HG03354 (cell line): ENCODE results near the gene CCM2L.

Source experiments
- ATAC-seq: cut with Tn5 transposase; IDR thresholded peaks from one replicate; pipeline ENCODE4 v1.9.1; 2021; ENCODE audit warnings: mild to moderate bottlenecking; ENCODE audit not compliant: unreplicated experiment, poor library complexity, severe bottlenecking

The CCM2L gene

DNA sequence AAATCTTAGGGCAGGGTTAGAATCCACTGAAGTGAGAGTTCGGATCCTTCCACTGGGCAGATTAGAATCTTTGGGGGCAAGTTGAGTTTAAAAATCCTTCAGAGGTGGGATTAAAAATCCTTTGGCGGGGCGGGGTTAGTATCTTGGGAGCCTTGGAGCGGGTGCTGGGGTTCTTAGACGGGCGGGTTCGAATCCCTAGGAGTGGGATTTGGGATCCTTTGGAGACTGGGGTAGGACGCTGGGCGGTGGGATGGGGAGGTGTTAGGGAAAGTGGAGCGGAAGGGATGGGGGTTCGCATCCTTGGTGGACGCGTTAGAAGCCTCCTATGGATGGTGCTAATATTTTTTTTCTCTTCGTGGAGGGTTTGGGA is 41.5 kb downstream of the CCM2L start:
- ATAC-seq = no peak

DNA sequence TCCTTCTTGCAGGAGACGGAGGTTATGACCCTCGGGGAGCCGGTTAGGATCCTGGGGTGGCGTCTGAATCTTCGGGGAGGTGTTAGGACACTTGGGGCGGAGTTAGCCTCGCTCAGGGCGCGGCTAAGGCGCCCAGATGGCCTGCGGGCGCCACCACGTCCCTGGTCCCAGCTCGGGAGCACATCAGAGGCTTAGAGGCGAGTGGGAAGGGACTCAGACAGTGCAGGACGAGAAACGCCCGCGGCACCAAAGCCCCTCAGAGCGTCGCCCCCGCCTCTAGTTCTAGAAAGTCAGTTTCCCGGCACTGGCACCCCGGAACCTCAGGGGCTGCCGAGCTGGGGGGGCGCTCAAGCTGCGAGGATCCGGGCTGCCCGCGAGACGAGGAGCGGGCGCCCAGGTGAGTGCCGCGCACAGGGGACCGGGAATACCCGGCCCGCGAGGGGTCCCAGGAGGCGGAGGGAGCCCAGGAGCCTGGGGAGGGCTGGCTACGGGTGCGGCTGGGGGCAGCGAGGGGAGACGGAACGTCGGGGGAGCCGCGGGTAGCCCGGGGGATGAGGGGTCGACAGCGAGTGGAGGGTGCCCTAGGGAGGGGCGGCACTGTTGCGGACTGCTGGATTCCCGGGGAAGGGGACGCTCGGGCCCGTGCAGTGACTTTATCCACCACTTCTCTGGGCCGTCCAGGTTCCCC is 42.0 kb downstream of the CCM2L start, which contains the start of gene HCK:
Gene HCK (plus strand): TSS at position 153 of the 688 bp plus-strand sequence.
- ATAC-seq = no peak

DNA sequence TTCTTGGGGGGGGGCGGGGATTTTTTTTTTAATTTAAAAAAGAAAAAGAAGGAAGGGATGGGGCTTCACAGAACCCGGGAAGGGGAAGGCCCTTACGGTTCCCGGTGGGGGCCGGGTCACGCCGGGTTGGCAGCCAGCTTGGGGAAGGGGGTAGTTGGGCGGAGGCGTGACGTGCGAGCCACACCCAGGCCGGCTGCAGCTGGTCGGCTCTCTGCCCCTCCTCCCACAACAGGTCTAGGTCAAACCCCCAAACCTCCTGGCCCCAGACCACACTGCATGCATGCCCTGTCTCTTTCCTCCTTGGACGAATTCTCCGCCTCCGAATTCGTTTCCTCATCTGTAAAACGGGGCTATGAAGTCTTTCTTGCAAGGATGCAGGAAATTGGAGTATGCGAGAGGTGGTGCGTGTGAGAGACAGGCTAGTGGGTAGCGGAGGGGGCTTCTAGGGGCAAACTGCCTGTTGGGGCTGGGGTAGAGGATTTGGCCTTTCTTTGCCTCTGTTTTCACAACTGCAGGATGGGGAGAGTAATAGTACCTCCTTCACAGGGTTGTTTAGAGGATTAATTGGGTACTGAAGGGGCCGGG is 42.6 kb downstream of the CCM2L start:
- no peak for ATAC-seq

DNA sequence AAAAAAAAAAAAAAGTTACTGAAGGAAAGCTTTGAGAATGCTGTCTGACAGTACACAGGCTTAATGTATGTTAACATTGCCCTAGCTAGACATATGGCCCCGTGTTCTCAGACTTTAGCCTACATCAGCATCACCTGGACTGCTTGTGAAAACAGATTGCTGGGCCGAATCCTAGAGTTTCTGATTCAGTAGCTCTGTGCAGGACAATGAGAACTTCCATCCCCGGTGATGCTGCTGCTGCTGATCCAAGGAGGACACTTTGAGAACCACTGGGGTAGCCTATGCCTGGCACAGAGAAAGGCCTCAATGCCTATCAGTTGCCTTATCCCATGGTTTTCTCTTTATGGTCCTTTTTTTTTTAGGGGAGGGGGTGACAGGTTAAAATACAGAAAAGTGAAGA is 43.4 kb downstream of the CCM2L start:
- ATAC-seq = no peak

DNA sequence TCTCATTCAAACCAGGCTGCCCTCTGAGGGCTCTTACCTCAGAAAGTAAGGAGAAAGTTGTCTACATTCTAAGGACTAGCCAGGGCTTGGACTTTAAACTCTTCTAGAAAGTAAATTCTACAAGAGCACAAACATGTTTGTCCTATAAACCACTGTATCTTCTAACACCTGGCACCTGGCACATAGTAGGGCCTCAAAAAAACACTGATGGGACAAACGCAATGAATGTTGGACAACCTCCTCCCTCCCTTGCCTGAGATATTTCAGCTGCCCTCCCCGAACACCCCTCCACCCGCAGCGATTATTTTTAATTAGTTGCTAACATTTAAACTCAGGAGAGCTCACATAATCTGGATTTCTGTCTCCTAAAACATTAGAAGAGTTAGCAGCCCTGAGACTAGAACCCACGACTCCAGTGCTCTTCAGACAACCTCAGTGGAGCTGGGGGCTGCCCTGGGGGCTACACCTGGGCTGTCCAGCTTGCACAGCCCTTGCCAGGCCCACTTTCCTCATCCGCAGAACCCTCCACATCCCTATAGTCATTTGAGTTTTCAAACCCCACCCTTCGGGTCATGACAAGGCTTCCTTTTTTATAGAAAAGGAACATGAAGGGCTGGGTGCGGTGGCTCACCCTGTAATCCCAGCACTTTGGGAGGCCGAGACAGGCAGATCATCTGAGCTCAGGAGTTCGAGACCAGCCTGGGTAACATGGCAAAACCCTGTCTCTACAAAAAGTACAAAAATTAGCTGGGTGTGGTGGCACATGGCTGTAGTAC is 46.7 kb downstream of the CCM2L start:
- no peak for ATAC-seq

DNA sequence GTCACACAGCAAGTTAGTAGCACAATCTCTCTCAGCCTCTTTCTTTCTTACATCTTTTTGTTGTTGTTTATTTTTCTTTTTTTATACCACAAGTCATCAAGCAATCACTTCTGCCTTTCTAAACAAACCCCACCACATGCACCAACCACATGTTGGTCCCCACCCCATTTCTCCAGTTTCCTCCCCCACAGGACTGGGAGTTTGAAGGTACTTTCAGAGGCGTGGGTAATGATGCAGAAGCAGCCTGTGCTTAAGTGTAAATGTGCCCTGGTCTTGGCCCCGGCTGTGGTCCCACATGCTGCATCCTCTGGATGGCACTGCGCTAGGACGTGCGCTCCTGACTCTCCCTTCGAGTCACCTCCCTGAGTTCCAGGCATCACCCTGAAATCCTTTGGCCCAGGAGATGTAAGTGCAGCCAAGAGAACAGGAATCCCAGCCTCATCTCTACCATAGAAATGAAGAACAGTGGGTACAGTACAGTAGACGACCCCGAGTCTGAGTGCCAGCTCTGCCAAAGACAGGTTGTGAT is 47.5 kb downstream of the CCM2L start:
- no peak for ATAC-seq

DNA sequence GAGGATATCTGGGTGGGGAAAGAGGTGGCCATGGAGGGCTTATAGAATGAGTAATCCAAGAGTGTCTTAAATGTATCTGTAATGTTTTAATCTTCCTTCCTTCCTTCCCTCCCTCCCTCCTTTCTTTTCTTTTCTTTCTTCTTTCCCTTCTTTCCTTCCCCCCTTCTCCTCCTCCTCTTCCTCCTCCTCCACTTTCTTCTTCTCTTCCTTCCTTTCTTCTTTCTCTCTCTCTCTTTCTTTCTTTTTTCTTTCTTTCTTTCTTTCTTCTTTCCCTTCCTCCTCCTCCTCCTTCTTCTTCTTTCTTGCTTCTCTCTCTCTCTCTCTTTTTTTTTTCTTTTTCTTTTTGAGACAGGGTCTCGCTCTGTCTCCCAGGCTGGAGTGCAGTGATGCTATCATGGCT is 49.0 kb downstream of the CCM2L start:
- no peak for ATAC-seq

DNA sequence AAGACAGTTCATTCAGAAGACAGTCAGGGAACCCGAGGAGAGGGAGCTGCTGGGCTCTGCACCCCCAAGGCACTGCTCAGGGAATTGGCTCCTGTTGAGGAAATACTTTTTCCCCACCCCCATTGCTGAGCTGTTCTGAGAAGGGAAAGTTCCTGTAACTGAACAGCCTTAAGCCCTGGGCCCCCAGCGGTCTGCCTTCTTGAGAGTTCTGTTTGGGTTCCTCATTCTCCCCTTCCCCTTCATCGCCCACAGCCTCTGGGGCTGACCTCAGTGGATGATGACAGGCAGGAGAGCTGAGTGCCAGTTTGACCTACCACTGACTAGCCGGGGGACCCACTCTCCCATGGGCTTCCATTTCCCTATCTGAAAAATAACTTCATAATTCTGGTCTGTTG is 52.5 kb downstream of the CCM2L start:
- ATAC-seq = no peak

DNA sequence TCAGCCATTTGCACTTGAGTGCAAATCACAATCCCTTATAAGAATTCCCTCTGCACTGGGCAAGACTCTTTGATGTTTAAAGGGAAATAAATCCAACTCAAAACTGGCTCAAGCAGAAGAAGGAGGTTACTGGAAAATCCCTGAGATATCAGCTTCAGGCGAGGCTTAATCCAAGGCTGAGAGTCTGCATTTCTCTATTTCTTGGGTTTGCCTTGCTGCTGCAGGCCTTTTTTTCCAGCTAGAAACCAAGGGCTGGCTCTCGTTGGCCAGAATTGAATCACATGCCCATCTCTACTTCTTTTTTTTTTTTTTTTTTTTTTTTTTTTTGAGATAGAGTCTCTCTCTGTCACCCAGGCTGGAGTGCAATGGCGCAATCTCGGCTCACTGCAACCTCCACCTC is 53.5 kb downstream of the CCM2L start:
- no peak for ATAC-seq

DNA sequence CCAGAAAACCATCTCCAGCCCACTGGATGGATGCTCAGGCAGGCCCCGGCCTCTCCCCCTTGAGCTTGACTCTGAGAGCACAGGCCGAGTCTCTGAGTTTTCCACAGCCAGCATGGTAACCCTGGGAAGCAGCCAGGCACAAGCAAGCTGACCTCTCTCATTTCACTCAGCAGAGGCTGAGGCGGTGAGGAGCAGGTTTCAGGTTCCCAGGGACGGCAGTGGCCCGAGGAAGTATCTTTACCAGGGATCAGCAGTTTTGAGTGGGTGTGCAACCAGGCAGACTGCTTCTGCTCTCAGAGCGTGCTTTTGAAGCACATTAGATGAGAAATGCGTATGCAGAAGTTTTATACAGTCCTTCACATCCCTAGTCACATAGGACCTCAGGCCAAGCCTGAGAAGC is 54.4 kb downstream of the CCM2L start:
- ATAC-seq = no peak

DNA sequence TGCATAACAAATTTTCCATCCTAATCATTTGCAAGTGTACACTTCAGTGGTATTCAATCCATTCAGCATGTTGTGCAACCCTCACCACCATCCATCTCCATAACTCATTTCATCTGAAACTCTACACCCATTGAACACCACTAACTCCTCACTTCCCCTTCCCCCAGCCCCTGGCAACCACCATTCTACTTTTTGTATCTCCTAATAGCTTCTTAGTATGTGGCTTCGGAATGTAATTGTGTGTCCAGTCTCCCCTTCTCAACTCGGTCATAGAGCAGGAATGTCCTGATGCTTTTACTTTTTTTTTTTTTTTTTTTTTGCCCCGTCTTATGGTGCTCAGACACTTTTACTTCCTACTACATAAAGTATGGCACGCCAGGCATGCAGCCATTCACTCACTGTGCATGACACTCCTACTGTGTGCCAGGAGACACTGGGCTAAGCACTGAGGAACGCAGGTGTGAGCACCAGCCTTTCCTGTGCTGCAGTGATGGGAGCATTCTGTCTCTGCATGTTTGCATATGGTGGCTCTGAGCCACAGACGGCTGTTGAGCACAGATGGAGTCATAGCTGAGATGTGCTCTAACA is 57.1 kb downstream of the CCM2L start:
- ATAC-seq = no peak

DNA sequence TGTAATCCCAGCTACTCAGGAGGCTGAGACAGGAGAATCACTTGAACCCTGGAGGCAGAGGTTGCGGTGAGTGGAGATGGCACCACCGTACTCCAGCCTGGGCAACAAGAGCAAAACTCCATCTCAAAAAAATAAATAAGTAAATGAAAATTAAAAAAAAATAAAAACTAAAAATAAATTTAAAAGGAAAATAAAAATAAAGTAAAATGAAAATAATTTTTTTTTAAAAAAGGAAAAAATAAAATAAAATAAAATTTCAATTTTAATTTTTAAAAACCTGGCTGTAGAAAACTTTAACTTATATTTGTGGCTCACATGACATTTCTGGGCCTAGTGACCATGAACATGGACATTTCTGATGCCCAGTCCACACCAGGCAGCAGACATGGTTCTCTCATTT is 57.9 kb downstream of the CCM2L start:
- ATAC-seq = no peak

DNA sequence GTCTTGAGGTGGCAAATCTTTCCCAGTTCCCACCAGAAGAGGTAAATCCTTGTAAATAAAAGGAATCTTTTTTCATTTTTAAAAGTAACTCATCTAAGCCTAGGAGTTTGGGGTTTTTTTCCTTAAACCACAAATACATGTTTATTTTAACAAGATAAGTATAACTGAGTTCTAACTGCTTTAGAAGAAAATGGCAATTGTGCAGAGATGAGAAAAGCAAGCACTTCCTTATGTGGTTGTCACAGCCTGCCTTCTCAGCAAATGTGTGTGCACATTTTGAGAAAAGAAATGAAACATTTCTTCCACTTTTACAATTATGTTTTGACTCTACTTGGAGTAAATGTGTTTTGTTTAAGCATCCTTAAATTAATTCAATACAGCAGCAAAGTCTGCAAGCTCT is 59.5 kb downstream of the CCM2L start:
- no peak for ATAC-seq

DNA sequence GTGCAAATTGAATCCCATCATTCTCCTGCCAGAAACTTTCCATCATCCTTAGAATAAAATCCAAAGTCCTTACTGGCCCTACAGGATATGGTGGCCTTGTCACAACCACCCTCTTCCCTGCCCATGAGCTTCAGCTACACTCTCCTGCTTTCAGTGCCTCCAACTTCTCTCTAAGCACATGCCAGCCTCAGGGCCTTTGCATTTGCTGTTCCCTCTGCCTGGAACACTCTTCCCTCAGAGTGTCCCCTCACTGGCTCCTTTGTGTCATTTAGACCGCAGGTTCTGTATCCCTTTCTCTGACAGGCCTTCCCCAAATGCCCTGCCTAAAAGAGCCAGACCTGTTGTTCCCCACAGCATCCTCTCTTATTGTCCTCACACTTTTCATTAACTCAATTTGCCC is 60.0 kb downstream of the CCM2L start:
- ATAC-seq = no peak

DNA sequence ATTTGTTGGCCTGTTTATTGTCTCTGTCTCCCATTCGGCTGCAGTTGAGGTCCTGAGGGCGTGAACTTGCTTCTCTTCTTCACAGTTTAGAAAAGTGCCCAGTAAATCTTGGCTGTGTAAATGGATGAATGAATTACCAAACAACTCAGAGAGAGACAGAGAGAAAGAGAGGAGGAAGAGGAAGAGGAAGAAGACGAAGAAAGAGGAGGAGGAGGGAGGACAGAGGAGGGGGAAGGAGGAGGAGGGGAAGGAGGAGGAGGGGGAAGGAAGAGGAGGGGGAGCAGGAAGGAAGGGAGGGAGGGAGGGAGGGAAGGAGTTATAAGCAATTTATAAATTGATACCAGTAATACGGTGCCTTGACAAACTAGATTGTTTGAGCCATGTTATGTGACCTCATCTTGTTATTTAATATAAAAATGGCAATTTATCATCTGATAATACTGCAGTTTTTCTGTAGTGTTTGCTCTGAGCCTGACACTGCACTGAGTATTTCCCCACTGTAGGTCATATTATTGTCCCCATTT is 60.5 kb downstream of the CCM2L start:
- no peak for ATAC-seq

DNA sequence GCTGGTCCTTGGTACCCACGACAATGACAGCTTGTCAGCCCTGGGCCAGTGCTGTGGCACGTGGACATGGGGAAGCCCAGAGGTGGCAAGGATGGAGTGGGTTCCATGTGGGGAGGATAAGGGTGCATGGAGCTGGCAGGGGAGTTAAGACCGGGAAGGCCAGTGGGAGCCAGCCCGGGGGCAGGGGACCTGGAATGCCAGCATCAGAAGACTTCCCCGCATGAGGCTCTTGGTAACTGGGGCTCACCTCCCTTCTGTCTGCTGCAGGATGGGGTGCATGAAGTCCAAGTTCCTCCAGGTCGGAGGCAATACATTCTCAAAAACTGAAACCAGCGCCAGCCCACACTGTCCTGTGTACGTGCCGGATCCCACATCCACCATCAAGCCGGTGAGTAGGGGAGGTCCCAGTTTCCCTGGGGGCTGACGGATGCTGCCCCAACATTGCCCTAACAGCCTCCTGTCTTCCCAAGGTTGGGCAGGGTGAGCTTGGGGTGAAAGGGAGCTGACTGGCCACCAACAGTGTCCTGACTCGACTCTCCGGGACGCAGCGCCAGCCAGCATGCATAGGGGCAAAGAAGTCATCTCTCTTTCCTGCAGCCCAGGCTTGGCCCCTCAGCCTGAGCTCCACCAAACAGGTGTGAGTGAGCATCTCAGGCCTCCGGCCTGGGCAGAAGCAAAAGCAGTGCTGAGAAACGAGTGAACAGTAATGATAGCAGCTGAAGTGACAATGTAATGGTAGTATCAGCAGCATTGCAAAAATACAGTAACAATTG is 61.3 kb downstream of the CCM2L start:
- ATAC-seq = no peak

DNA sequence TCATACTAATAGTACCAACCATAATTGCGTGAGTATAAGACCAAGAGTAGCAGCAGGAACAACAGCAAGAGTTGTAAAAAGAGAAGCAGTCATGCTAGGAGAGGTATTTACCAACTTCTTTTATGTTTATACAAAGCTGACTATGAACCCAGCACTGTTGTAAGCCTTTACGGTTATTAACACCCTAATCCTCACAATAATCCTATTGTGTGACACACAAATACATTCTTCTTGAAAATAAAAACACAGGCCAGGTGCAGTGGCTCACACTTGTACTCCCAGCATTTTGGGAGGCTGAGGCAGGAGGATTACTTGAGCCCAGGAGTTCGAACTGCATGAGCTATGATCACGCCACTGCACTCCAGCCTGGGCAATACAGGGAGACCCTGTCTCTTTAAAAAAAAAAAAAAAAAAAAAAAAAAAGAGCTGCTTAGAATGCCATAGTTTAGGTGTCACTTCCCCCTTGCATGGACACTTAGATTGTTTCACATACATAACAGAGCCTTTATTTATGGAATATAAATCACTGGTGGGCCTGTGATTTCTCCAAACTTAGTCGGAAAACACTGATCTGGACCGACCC is 62.0 kb downstream of the CCM2L start:
- no peak for ATAC-seq

DNA sequence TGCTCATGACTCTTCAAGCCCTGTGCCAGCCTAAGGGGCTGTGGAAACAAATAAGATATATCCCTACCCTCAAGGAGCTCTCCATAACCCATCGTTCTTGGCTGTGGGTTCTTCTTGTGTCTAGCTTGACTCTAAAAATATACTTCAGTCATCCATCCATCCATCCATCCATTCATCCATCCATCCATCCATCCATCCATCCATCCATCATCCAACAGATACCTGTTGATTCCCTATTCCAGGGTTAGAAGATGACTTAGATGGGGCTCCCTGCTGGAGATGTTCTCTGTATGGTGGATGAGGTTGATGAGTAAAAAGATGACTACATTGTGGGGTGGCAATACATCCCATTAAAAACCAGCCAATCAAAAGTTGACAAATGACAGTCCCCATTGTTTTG is 65.3 kb downstream of the CCM2L start:
- no peak for ATAC-seq

DNA sequence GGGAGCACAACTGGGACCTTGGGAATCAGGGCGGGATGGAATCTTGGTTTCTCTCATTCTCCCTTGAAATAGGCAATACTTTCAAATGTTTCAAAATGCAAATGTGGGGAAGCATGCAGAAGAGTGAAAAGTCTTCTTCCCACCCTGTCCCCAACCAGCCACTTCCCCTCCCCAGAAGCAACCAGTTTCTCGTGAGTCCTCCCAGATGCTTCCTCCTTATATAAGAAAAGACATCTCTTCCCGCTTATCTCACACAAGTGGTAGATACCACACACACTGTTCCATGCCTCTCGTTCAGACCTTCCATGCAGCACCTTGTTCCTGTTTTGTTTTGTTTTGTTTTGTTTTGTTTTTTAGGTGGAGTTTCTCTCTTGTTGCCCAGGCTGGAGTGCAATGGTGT is 67.0 kb downstream of the CCM2L start:
- no peak for ATAC-seq
